Keratinocyte (primary cell): ENCODE data around the gene IL17A. TPM values are rescaled to one million over a fixed set of nuclear protein-coding genes. Genes with fewer than 3 reads are reported as not detected.

Experiments
- DNase-seq: peaks from one replicate; pipeline ENCODE4 v3.0.0-alpha.2; 2011; ENCODE audit warnings: low read depth, missing footprints, low spot score
- FAIRE-seq: peaks from 2 replicates; lab custom pipeline; 2011; peaks lifted over from hg19 to GRCh38; lab: Jason Lieb, UNC
- H2AFZ ChIP-seq: 2 replicates; pipeline ENCODE4 v1.6.0; 2012; ENCODE audit warnings: low read length, control low read depth, inconsistent platforms; ENCODE audit not compliant: control insufficient read depth
- H3K27ac ChIP-seq: 2 replicates; pipeline ENCODE4 v1.5.1; 2011; ENCODE audit warnings: low read length; ENCODE audit not compliant: control insufficient read depth, insufficient read depth
- H3K27me3 ChIP-seq: 3 replicates; pipeline ENCODE4 v1.6.0; 2011; ENCODE audit warnings: low read length; ENCODE audit not compliant: control insufficient read depth, insufficient read depth; ENCODE audit errors: extremely low read depth
- H3K36me3 ChIP-seq, 2 experiments: 2 replicates in 1 of 2; 3 replicates in 1 of 2; pipeline ENCODE4 v1.5.1; 2011; ENCODE audit warnings: low read length in 2 of 2, mild to moderate bottlenecking in 1 of 2; ENCODE audit not compliant: control insufficient read depth in 2 of 2, insufficient read depth in 2 of 2; ENCODE audit errors: extremely low read depth in 1 of 2
- H3K4me1 ChIP-seq: 3 replicates; pipeline ENCODE4 v1.5.1; 2011; ENCODE audit warnings: low read length; ENCODE audit not compliant: control insufficient read depth, insufficient read depth; ENCODE audit errors: extremely low read depth
- H3K4me2 ChIP-seq: 3 replicates; pipeline ENCODE4 v1.6.0; 2011; ENCODE audit warnings: low read depth, low read length; ENCODE audit not compliant: control insufficient read depth, insufficient read depth; ENCODE audit errors: extremely low read depth
- H3K4me3 ChIP-seq, 3 experiments: fragments of 200-600 bp in 1 of 3; sonication (generic) in 1 of 3; 2 replicates in 2 of 3; 3 replicates in 1 of 3; pipeline ENCODE4 v1.5.1; 2011 to 2016; ENCODE audit warnings: low read length in 3 of 3, mild to moderate bottlenecking in 3 of 3, control low read depth in 2 of 3, inconsistent platforms in 1 of 3, low read depth in 1 of 3, mixed read lengths in 1 of 3, mixed run types in 1 of 3, moderate library complexity in 1 of 3; ENCODE audit not compliant: control insufficient read depth in 2 of 3, insufficient read depth in 2 of 3; ENCODE audit errors: extremely low read depth in 1 of 3
- H3K79me2 ChIP-seq: 2 replicates; pipeline ENCODE4 v1.6.0; 2012; ENCODE audit warnings: low read length; ENCODE audit not compliant: control insufficient read depth, insufficient read depth
- H3K9ac ChIP-seq: 3 replicates; pipeline ENCODE4 v1.6.0; 2011; ENCODE audit warnings: low read length; ENCODE audit not compliant: control insufficient read depth, insufficient read depth; ENCODE audit errors: extremely low read depth
- H3K9me1 ChIP-seq: 3 replicates; pipeline ENCODE4 v1.6.0; 2011; ENCODE audit warnings: low read length; ENCODE audit not compliant: control insufficient read depth, insufficient read depth; ENCODE audit errors: extremely low read depth
- H3K9me3 ChIP-seq: 2 replicates; pipeline ENCODE4 v1.5.1; 2012; ENCODE audit warnings: low read depth, low read length; ENCODE audit not compliant: control insufficient read depth
- H4K20me1 ChIP-seq: 3 replicates; pipeline ENCODE4 v1.6.0; 2011; ENCODE audit warnings: low read length; ENCODE audit not compliant: control insufficient read depth, insufficient read depth; ENCODE audit errors: extremely low read depth
- EZH2 ChIP-seq: IDR thresholded peaks from one replicate; pipeline ENCODE4 v1.6.1; 2012; ENCODE audit warnings: inconsistent platforms, mild to moderate bottlenecking, low read length, moderate library complexity
- dilution Hi-C: fragments of 300-500 bp; cut with MboI; formaldehyde crosslinking; loops from one replicate; pipeline ENCODE4 v1.7.0; 2020; ENCODE audit warnings: low sequenced_read_pairs; ENCODE audit not compliant: extremely low pct_ligation_motif_present
- polyA plus RNA-seq, 5 experiments: library from polyadenylated mRNA; depleted of rRNA in 3 of 5; stranded (reverse) in 3 of 5; stranded (forward) in 1 of 5; unstranded in 1 of 5; fragments of >200 nt; gene quantifications; 1 replicate in 1 of 5; 2 replicates in 3 of 5; 3 replicates in 1 of 5; pipeline versions ENCODE4 v1.2.1 to v1.2.3, GENCODE V29; 2011 to 2012; ENCODE audit warnings: missing spikeins in 2 of 5, low read depth in 1 of 5, low replicate concordance in 1 of 5
- TF ChIP-seq, protein P1 (sequence below), 3 experiments: IDR thresholded peaks in 1 of 3; conservative IDR thresholded peaks in 1 of 3; optimal IDR thresholded peaks in 1 of 3; 2 replicates in 2 of 3; 3 replicates in 1 of 3; pipeline versions ENCODE3 to v1.5.1; 2011; ENCODE audit warnings: low read length in 3 of 3, mild to moderate bottlenecking in 3 of 3, moderate library complexity in 2 of 3, control low read depth in 1 of 3, inconsistent platforms in 1 of 3; ENCODE audit not compliant: insufficient read depth in 2 of 3; ENCODE audit errors: extremely low read depth in 1 of 3

The IL17A gene
- polyA plus RNA-seq, 1 donor (not counting 4 experiments of a cell fraction or from before 2014, with no cell fraction given), result not detected

DNA sequence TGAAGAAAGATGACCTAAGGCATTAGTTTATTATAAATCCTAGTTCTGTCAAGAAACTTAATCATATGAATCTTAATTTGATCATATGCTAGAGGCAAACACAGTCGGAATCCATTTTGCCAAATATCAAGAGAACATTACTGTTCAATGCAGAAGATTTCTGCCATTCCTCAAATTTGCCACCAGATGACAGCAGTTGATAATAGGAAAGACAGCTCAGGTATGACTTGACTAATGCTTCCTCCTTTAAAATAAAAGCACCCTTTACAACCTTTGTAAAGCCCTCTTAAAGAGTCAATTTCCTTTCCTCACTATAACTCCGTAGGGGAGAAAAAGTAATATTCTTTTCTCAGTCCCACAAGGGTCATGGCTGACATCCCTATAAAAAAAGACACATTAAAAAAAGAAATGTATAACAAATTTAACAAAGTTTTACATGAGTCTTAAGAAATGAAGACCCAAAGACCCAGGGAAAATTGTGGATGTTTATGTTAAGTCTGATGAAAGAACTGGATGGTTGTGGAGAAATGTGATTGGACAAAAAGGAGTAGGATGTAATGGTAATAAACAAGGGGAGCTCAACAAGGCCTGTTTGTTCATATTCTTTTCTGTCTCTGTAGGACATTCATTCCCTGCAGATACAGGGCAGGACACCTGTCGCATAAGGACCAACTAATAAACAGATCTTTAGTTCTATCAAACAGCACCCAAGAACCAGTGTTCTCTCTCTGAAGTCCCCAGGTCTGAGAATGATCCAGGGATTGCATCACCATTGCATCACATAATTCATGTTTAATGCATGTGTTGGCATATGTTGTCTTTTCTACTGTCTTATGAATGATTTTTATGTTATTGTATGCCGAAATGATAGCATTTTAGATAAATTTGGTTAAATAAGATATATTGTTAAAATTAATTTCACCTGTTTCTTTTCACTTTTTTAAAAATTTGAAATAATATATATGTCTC, 23.0 kb upstream of the IL17A start:
- Histone ChIP-seq H3K27ac (no peak overlapping the region), H3K79me2 (no peaks in the 10 kb centered on the region), H3K36me3 (no peaks in the 10 kb centered on the region), H3K27me3 (no peaks in the 10 kb centered on the region), H3K4me3 (no peak overlapping the region), H4K20me1 (no peaks in the 10 kb centered on the region), H2AFZ (no peak overlapping the region), H3K4me2 (no peak overlapping the region), H3K9me3 (no peaks in the 10 kb centered on the region), H3K9ac (no peak overlapping the region), H3K9me1 (no peaks in the 10 kb centered on the region), H3K4me1 (no peaks in the 10 kb centered on the region)
- dilution Hi-C loops, result no loop called here
- peak; percentile 52 for FAIRE-seq
- TF ChIP-seq, protein P1, sequence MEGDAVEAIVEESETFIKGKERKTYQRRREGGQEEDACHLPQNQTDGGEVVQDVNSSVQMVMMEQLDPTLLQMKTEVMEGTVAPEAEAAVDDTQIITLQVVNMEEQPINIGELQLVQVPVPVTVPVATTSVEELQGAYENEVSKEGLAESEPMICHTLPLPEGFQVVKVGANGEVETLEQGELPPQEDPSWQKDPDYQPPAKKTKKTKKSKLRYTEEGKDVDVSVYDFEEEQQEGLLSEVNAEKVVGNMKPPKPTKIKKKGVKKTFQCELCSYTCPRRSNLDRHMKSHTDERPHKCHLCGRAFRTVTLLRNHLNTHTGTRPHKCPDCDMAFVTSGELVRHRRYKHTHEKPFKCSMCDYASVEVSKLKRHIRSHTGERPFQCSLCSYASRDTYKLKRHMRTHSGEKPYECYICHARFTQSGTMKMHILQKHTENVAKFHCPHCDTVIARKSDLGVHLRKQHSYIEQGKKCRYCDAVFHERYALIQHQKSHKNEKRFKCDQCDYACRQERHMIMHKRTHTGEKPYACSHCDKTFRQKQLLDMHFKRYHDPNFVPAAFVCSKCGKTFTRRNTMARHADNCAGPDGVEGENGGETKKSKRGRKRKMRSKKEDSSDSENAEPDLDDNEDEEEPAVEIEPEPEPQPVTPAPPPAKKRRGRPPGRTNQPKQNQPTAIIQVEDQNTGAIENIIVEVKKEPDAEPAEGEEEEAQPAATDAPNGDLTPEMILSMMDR (optimal IDR thresholded peaks at IDR 0.05 in 1 of 3, IDR thresholded peaks at IDR 0.05 in 1 of 3, conservative IDR thresholded peaks at IDR 0.05 in 1 of 3; ENCODE audit: extremely low read depth in 1 of 3, insufficient read depth in 2 of 3, low read length in 3 of 3), result peak in 2 of 3 experiments; percentile 82 to 87
- TF ChIP-seq EZH2, result no peak
- DNase-seq, result no peak

DNA sequence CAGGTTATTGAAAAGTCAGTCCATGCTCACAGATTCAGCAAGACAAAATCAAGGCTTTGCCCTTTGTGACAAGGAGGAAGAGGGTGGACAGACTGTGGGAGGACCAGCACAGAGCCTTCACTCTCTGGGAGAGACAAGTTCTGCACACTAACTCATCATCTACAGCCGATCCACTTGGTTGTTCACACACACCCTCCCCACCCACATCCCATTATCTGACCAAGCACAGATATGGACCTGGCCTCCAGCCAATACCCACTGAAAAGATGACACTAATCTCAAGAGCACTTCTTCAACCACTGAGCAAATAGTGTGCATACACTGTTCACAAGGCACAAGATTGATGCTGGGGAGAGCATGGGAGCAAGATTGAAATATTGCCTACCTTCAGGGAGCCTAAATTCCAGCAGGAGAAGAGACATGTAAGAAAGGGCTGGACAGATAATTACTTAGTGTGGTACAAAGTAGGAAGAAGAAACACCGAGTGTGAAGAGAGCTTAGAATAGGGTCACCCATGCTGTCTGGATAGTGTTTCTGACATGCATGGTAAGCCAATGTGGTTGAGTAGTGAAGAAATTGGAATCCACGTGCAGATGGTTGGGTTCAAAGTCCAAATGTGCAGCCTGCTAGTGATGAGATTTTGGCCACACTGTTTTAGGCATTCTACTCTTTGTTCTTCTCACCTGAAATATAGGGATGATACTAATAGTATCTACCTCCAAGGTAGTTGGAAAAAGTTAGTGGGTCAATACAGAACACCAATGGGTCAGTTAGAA, 21.7 kb upstream of the IL17A start:
- FAIRE-seq (no peak), DNase-seq (no peak)
- Histone ChIP-seq H3K36me3 (no peaks in the 10 kb centered on the region), H2AFZ (no peak overlapping the region), H3K4me2 (no peak overlapping the region), H3K79me2 (no peaks in the 10 kb centered on the region), H3K27ac (no peak overlapping the region), H3K27me3 (no peaks in the 10 kb centered on the region), H3K9ac (no peak overlapping the region), H4K20me1 (no peaks in the 10 kb centered on the region), H3K4me1 (no peaks in the 10 kb centered on the region), H3K4me3 (no peak overlapping the region), H3K9me1 (no peaks in the 10 kb centered on the region), H3K9me3 (no peaks in the 10 kb centered on the region)
- TF ChIP-seq EZH2, result no peak
- TF ChIP-seq, protein P1 (optimal IDR thresholded peaks at IDR 0.05 in 1 of 3, IDR thresholded peaks at IDR 0.05 in 1 of 3, conservative IDR thresholded peaks at IDR 0.05 in 1 of 3; ENCODE audit: extremely low read depth in 1 of 3, insufficient read depth in 2 of 3, low read length in 3 of 3), result no peak
- dilution Hi-C loops, result no loop called here
